Transverse colon (tissue), 4 donors: Measurements from ENCODE around the gene SMIM44.

Experiments
- POLR2AphosphoS5 ChIP-seq, 3 donors: sonication (generic); formaldehyde crosslinking; IDR thresholded peaks; one replicate each; pipeline ENCODE4 v1.6.1; 2016; ENCODE audit warnings: antibody characterized with exemption in 3 of 3
- TF ChIP-seq, protein P1 (sequence below), 5 experiments: fragments of 200-600 bp in 3 of 5; fragments of 450-650 bp in 2 of 5; sonication (generic) in 3 of 5; IDR thresholded peaks; 1 replicate in 2 of 5; 2 replicates in 3 of 5; pipeline ENCODE4 v1.5.1; 2016 to 2017; ENCODE audit warnings: antibody characterized with exemption in 5 of 5, inconsistent platforms in 3 of 5, mild to moderate bottlenecking in 2 of 5, moderate library complexity in 1 of 5

DNA sequence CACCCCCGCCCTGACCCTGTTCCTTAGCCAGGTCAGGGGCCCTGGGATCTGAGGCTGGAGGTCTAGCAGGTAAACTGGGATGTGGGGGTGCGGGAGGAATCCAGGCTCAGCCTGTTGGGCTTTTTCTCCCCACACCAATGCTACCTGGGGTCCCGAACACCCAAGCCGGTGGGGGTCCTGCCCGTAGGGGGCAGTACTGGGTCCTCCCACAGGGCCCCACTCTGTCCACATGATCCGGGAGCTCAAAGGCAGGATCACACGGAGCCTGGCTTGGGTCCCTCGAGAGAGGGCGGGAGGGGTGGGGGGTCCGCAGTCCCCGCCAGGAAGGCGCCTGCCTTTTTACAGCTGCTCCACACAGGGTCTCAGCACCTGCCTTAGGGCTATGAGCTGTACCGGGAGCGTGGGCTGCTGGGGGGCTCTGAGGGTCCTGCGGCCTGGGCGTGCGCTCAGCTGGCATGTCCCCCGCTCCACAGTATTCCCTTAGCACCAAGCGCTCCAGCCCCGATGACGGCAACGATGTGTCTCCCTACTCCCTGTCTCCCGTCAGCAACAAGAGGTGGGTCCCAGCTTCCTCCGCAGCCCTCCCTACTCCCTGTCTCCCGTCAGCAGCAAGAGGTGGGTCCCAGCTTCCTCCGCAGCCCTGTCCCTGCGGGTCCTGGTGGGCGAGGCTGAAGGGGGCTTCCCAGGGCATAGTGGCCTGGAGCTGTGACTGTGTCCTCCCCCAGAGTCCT lies 43.4 kb upstream of the SMIM44 start:
- TF ChIP-seq, protein P1, sequence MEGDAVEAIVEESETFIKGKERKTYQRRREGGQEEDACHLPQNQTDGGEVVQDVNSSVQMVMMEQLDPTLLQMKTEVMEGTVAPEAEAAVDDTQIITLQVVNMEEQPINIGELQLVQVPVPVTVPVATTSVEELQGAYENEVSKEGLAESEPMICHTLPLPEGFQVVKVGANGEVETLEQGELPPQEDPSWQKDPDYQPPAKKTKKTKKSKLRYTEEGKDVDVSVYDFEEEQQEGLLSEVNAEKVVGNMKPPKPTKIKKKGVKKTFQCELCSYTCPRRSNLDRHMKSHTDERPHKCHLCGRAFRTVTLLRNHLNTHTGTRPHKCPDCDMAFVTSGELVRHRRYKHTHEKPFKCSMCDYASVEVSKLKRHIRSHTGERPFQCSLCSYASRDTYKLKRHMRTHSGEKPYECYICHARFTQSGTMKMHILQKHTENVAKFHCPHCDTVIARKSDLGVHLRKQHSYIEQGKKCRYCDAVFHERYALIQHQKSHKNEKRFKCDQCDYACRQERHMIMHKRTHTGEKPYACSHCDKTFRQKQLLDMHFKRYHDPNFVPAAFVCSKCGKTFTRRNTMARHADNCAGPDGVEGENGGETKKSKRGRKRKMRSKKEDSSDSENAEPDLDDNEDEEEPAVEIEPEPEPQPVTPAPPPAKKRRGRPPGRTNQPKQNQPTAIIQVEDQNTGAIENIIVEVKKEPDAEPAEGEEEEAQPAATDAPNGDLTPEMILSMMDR (IDR thresholded peaks at IDR 0.05), result no peak
- TF ChIP-seq POLR2AphosphoS5 (IDR thresholded peaks at IDR 0.05), result no peak
